A375 (cell line): ENCODE data around the gene ARL17A. TPM values are rescaled to one million over a fixed set of nuclear protein-coding genes. Genes with fewer than 3 reads are reported as not detected.

Source experiments
- small RNA-seq: library from RNA; depleted of rRNA; stranded (forward); fragments of <200 nt; gene quantifications from one replicate; pipeline ENCODE3, GENCODE V24; 2014
- total RNA-seq: library from RNA; depleted of rRNA; stranded (reverse); fragments of >200 nt; shearing (Covaris generic); gene quantifications from 2 replicates; pipeline ENCODE4 v1.2.3, GENCODE V29; 2014; rRNA removed

The ARL17A gene
- total RNA-seq: 3.8 and 6.5 TPM in 2 replicates

GRCh38 chr17:46579083-46580075, at the start of gene ARL17A:
Gene ARL17A (minus strand): TSS chr17:46579691. CDS start chr17:46576322, 3,369 bp downstream.

DNA sequence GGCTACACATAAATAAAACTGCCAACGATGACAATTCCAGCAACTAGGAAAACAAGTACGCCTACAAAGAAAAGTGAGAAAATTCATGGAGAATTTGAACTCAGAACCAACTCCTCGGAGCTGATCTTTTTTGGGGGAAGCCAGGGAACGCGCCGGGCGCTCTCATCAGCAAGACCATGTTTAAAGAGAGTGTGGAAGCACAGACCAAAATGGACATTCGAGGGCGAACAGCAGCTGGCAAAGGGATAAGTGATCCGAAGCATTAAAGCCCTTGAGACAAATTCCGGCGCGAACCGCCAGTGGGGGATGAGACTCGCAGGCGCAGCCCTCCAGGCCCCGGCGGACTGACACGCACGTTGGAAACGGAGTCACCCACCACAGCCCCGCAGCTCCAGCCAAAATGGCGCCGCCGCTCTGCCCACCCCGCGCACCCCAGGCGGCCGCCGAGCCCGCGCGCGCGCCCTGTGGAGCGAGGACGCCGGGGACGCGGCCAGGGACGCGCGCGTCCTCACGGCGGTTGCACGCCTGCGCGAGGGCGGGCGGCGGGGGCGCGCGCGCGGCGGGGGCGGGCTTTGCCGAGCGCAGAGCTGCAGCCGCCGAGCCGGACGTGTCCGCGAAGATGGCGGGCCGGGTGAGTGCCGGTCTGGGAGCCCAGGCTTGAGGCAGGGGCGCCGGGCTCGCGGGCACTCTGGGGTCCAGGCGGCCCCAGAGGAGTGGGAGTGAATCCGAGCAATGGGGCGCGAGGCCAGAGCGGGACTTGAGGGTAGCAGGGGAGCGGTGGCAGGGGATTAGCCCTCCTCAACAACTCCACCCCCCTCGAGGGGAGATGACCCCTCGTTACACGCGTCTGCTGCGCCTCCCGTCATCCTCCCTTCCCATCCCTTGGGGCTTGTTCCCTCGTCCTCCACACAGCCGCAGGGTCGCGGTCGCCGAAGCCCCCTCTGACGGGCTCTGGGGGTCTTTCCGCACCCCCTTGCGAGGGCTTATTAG, 11.0 kb upstream of the ARL17A start, which contains the start of gene NSF:
NSF (plus strand) TSS at position 513 of the 990 bp plus-strand sequence; CDS start at position 620, 107 bp downstream.

GRCh38 chr17:46512168-46512567, 67.3 kb downstream of the ARL17A start, which contains the start of gene LRRC37A2:
Gene LRRC37A2 (plus strand): TSS chr17:46512468. CDS start chr17:46512713, 245 bp downstream.

Small RNA genes lying within 50 kb of the gene (small RNA-seq; reads per million reads assigned to genes)
- gene RN7SL199P: not detected

Other genes with a start within 250 kb of the ARL17A start
- gene ARL17B, start 217.9 kb downstream of the ARL17A start, total RNA-seq: 1.6 and 9.9 TPM in 2 replicates
- gene LRRC37A2, start 67.2 kb downstream of the ARL17A start, total RNA-seq: 4.1 and 4.2 TPM in 2 replicates
- gene NSF, start 11.0 kb upstream of the ARL17A start, total RNA-seq: 21.1 and 24.9 TPM in 2 replicates
- 2.0 and 2.5 TPM in 2 replicates for gene WNT3, start 239.0 kb upstream of the ARL17A start, total RNA-seq